ENCODE measurements around the gene PDE7B. TPM values are rescaled to one million over a fixed set of nuclear protein-coding genes. Genes with fewer than 3 reads are reported as not detected.

Gene PDE7B
- total and polyA plus RNA-seq, 2 of the 4 experiments (the other 2 are of a cell fraction): 7.8 to 12.4 TPM

- peak overlapping the region; percentile 76 for H3K18ac ChIP-seq (ENCODE audit: low read depth, low read length)
- H2AK5ac ChIP-seq (ENCODE audit: low read depth, low read length): peak overlapping the region; percentile 98
- no peak overlapping the region for H3K4me3 ChIP-seq (ENCODE audit: insufficient read depth, low read depth, low read length)
- H2BK120ac ChIP-seq (ENCODE audit: low read depth, low read length): peak overlapping the region; percentile 92
- H3K27me3 ChIP-seq (ENCODE audit: control insufficient read depth, insufficient read depth, low read length): no peaks in the 10 kb centered on the region
- peak overlapping the region; percentile 69; the same call in 2 of the 3 replicates for H2BK15ac ChIP-seq (ENCODE audit: low read depth, low read length)
- ChIA-PET POLR2A (ENCODE audit: unreplicated experiment) (no interaction called here), CTCF (interaction anchor here (2.3 kb wide), 1 partner anchor 321 kb away, joined by 8 read pairs; no protein-coding TSS in a partner anchor)
- peak overlapping the region; percentile 92 for H3K4ac ChIP-seq (ENCODE audit: low read depth, low read length)
- no peak for TF ChIP-seq CEBPB (IDR thresholded peaks at IDR 0.05; ENCODE audit: low read depth, low read length)
- no peak for TF ChIP-seq RCOR1 (IDR thresholded peaks at IDR 0.05; ENCODE audit: insufficient replicate concordance, low read length)
- TF ChIP-seq NFE2L2 (IDR thresholded peaks at IDR 0.05; ENCODE audit: low read depth, low read length): no peak
- TF ChIP-seq BHLHE40 (IDR thresholded peaks at IDR 0.05; ENCODE audit: low read depth, low read length): no peak
- no peak for TF ChIP-seq SMC3 (IDR thresholded peaks at IDR 0.05; ENCODE audit: low read depth, low read length)
- TF ChIP-seq CTCF (conservative IDR thresholded peaks at IDR 0.05; ENCODE audit: low read depth, low read length): no peak
- TF ChIP-seq POLR2A (IDR thresholded peaks at IDR 0.05; ENCODE audit: low read depth, low read length): no peak
- TF ChIP-seq, protein P1, sequence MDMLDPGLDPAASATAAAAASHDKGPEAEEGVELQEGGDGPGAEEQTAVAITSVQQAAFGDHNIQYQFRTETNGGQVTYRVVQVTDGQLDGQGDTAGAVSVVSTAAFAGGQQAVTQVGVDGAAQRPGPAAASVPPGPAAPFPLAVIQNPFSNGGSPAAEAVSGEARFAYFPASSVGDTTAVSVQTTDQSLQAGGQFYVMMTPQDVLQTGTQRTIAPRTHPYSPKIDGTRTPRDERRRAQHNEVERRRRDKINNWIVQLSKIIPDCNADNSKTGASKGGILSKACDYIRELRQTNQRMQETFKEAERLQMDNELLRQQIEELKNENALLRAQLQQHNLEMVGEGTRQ (IDR thresholded peaks at IDR 0.05; ENCODE audit: low read depth, low read length): no peak
- 100% methylated on average over 1 of the region's 18 CpGs; no CpG with 5 or more reads in 1 of the 2 experiments for WGBS, 2 experiments (ENCODE audit: extremely low coverage in 2 of 2, insufficient read length in 1 of 2)
- peak overlapping the region; percentile 87 for H2BK5ac ChIP-seq (ENCODE audit: low read depth, low read length, poor library complexity, severe bottlenecking)
- no peak for ATAC-seq (ENCODE audit: low read depth)
- H4K5ac ChIP-seq (ENCODE audit: low read depth, low read length): peak overlapping the region; percentile 72
- H3K79me1 ChIP-seq (ENCODE audit: low read depth in 1 of 2, low read length in 2 of 2): peaks cover 32 to 42% of the 10 kb centered on the region in 2 experiments
- in situ Hi-C loops (cut with MboI; ENCODE audit: low sequenced_read_pairs): no loop called here
- H2AFZ ChIP-seq (replicated peaks; ENCODE audit: low read length, poor library complexity): peak overlapping the region; percentile 74
- H3K27ac ChIP-seq (ENCODE audit: insufficient read depth, low read length): peak overlapping the region; percentile 80
- DNase-seq: no peak
- H3K36me3 ChIP-seq (ENCODE audit: control insufficient read depth, insufficient read depth, low read length): peaks cover 6% of the 10 kb centered on the region
- peak overlapping the region; percentile 41 to 90; a peak in 3 of 4 replicates for H4K8ac ChIP-seq (ENCODE audit: low read depth in 2 of 2, low read length in 2 of 2)
- H3K9me1 ChIP-seq (ENCODE audit: insufficient read depth, low read length): peaks cover 17% of the 10 kb centered on the region
- no peak overlapping the region for H3K4me2 ChIP-seq (ENCODE audit: low read depth, low read length)
- H3K4me1 ChIP-seq (ENCODE audit: control insufficient read depth, insufficient read depth, low read length): peaks cover 29% of the 10 kb centered on the region
- dilution Hi-C loops (cut with HindIII; ENCODE audit: low sequenced_read_pairs, unreplicated experiment): no loop called here
- H2AK9ac ChIP-seq (replicated peaks; ENCODE audit: low read depth, low read length, poor library complexity): peak overlapping the region; percentile 4
- H3K14ac ChIP-seq (replicated peaks; ENCODE audit: low read depth, low read length): peak overlapping the region; percentile 58
- intact Hi-C loops (cut with micrococcal nuclease): loop anchor here (10.0 kb wide), 1 partner anchor 319 kb away; no protein-coding TSS in a partner anchor
- no peak overlapping the region; the same call in 1 of the 2 replicates for H3K56ac ChIP-seq (ENCODE audit: extremely low read depth, insufficient read depth, low read length)
- peak overlapping the region; percentile 93 for H4K91ac ChIP-seq (ENCODE audit: insufficient read depth, low read depth, low read length)
- H3K23ac ChIP-seq (ENCODE audit: low read depth, low read length): peak overlapping the region; percentile 61; the same call in 1 of the 2 replicates
- H3K9me3 ChIP-seq (ENCODE audit: control insufficient read depth, insufficient read depth, low read length): no peaks in the 10 kb centered on the region
- H4K20me1 ChIP-seq (ENCODE audit: insufficient read depth, low read length): no peaks in the 10 kb centered on the region
- H2BK20ac ChIP-seq (ENCODE audit: low read depth, low read length): peak overlapping the region; percentile 88
- H3K9ac ChIP-seq (ENCODE audit: low read depth, low read length): no peak overlapping the region
- no TSS peak for BruUV-seq (replicated peaks)
Observed at GRCh38 chr6:135905604-135906300, 54.3 kb downstream of the PDE7B start.
